ENCODE data around the gene PHYKPL. TPM values are rescaled to one million over a fixed set of nuclear protein-coding genes. Genes with fewer than 3 reads are reported as not detected.
"Not testable (repeated sequence)": the region's sequence is repeated elsewhere in the genome, so short reads cannot be mapped to it uniquely, and the experiment has no call there.

Gene PHYKPL
- total RNA-seq, 2 experiments from 2014 or later = 65.5 to 68.2 TPM

GRCh38 chr5:178267876-178268275, 35.3 kb upstream of the PHYKPL start:
- ChIA-PET POLR2A (no interaction called here), CTCF (interaction anchor here (0.6 kb wide), 1 partner anchor 37 kb away, joined by 3 read pairs; no protein-coding TSS in a partner anchor)

- ChIA-PET POLR2A (no interaction called here), CTCF (no interaction called here)
These were observed 34.6 kb upstream of the PHYKPL start for GRCh38 chr5:178267245-178267644.

DNA sequence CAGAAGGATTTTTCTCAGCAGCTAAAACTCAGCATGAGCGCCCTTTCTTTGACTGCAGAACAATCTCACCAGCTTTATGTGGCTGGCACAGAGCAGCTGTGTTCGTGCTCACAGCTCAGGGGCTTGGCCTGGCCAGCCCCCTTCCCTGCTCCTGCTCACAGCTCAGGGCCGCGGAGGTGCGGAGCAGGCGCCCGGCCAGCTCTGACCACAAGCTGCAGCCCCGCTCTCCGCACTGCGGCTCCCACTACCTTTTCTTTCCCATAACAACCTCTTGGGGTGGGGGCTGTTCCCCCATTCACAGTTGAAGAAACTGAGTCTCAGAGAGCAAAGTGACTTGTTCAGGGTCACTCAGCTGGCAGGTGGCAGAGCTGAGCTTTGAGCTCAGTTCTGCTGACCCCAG, 34.0 kb upstream of the PHYKPL start:
- CTCF ChIA-PET = no interaction called here

DNA sequence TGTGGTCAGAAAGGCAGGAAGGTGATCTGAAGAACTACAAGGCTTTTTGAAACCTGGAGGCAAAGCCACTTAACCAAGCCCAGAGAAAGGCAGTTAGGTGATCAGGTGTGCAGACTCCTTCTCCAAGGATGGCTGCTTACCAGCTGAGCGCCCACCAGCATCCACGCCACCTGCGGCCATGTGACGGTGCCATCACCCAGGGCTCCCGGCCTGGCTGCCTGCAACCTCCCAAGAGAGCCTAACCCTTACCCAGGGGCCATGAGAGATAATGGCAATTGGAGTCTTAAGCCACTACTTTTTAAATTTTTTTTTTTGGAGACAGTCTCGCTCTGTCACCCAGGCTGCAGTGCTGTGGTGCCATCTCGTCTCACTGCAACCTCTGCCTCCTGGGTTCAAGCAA, 33.1 kb upstream of the PHYKPL start:
- POLR2A ChIA-PET = no interaction called here
- CTCF ChIA-PET = no interaction called here

More for the DNA sequence above, 34.0 kb upstream of the PHYKPL start:
- POLR2A ChIA-PET = no interaction called here

GRCh38 chr5:178264044-178264443, 31.4 kb upstream of the PHYKPL start:
- ChIA-PET POLR2A (no interaction called here), CTCF (no interaction called here)

GRCh38 chr5:178261666-178262600, 29.3 kb upstream of the PHYKPL start:
- ChIA-PET POLR2A (no interaction called here), CTCF (no interaction called here)

DNA sequence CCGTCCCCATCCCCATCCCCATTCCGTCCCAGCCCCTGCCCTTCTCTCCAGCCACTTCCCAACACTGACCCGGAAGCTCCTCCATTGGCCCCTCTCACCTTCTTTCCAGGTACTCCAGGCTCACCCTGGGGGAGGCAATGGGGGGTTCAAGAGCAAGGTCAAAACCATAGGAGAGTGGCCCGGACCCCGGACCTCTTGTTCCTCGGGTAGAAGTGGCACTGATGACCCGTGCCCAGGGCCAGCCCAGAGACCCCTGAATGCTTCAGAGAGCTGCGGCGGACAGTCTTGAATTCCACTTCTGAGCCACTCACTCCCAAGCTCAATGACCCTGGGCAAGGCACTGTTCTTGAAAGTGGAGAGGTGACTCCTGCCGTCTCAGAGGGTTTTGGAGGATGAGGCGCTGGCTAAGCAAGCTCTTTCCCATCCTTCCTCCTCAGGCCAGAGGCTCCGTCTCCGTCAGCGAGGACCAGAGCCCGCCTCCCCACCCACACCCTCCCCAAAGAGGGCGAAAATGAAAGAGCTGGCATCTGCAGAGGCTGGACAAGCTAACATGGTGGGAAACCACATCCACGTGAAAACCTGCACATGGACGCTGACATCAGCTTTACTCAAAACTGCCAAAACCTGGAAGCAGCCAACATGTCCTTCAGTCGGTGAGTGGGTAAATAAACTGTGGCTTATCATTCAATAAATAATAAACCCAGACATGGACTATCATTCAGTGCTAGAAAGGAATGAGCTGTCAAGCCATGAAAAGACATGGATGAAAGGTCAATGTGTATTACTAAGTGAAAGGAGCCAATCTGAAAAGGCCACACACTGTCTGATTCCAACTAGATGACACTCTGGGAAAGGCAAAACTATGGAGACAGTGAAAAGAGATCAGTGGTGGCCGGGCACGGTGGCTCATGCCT, 27.3 kb upstream of the PHYKPL start:
- ChIA-PET POLR2A (no interaction called here), CTCF (interaction anchor here (0.5 to 1.0 kb wide), 2 partner anchors 20 to 167 kb away, joined by 3 read pairs; no protein-coding TSS in a partner anchor)

DNA sequence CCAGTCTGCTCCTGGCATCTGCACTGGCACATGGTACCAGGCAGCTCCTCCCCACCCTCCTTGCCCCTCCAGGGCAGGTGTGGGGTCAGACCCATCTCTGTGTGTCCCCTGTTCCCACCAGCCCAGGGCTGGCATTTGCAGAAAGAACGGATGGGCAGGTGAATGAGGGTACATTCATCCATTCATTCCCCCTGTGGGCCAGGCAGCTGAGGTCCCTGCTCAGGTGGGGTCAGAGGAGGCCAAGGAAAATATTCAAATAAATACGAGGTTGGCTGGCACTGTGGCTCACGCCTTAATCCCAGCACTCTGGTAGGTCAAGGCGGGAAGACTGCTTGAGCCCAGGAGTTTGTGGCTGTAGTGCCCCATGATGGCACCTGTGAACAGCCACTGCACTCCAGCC, 25.0 kb upstream of the PHYKPL start:
- ChIA-PET CTCF (interaction anchor here (0.6 kb wide), 1 partner anchor 59 kb away, joined by 3 read pairs; no protein-coding TSS in a partner anchor), POLR2A (no interaction called here)

DNA sequence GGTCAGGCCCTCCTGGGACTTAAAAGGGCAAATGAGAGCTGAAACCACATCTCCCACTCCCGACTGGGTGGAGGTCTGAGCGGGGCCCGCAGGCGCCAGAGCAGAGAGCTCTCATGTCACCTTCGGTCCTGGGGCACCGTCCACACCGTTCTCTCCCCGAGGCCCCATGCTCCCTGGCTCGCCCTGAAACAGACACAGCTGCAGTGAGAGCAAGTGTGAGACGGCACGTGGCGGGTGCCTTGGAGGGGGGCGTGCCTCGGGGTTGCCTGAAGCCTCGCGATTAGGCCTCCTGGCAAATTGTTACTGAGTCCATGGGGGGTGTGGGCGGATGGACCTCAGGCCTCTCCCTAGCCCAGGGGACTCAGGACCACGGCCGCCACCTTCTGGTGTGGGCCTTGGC, 24.1 kb upstream of the PHYKPL start:
- ChIA-PET CTCF (no interaction called here), POLR2A (no interaction called here)

- CTCF ChIA-PET, POLR2A ChIA-PET: not testable (repeated sequence)
These were observed 21.0 kb upstream of the PHYKPL start for GRCh38 chr5:178253632-178254031.

DNA sequence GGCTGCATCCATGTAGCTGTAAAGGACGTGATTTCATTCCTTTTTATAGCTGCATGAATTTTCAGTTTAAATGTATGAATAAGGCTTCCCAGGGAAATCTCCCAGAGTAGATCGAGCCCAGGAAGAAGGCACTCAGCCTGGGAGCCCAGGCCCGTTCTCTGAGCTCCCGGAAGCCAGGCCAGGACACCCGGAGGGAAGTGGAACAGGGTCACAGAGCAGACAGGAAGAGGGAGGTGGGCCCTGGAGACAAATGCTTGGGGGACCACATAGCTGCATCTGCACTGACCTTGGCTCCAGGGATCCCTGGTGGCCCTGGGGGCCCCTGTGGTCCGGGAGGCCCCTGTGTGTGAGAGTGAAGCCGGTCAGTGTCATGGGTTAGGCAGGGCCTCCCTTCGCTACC, 19.7 kb upstream of the PHYKPL start:
- ChIA-PET POLR2A (no interaction called here), CTCF (interaction anchor here (0.8 to 1.2 kb wide), 3 partner anchors 11 to 26 kb away, joined by 3 read pairs; no protein-coding TSS in a partner anchor)

DNA sequence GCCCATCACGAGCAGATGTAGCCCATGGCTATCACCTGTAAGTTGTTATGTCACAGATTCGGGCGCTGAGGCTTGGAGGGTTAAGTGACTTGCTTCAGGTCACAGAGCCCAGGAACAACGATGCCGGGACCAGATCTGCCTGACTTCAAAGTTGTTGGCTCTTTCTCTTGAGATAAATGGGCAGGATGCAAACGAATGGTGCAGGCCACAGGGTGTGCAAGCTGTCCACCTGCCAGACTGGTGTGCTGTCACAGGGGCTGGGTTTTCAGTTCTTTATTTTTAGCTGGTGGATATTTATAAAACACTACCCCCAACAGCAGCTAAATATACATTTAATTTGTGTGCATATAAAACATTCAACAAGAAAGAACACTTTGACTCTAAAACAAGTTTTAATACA, 17.7 kb upstream of the PHYKPL start:
- POLR2A ChIA-PET = no interaction called here
- CTCF ChIA-PET = interaction anchor here (0.6 to 0.7 kb wide), 2 partner anchors 92 to 98 kb away, joined by 3 read pairs; no protein-coding TSS in a partner anchor

- POLR2A ChIA-PET = interaction anchor here (0.7 to 1.4 kb wide), 2 partner anchors 10 to 18 kb away, joined by 3 to 4 read pairs; no protein-coding TSS in a partner anchor
- CTCF ChIA-PET = interaction anchor here (0.9 kb wide), 1 partner anchor 15 kb away, joined by 3 read pairs; no protein-coding TSS in a partner anchor
These were observed 16.8 kb upstream of the PHYKPL start for GRCh38 chr5:178249191-178249989.

DNA sequence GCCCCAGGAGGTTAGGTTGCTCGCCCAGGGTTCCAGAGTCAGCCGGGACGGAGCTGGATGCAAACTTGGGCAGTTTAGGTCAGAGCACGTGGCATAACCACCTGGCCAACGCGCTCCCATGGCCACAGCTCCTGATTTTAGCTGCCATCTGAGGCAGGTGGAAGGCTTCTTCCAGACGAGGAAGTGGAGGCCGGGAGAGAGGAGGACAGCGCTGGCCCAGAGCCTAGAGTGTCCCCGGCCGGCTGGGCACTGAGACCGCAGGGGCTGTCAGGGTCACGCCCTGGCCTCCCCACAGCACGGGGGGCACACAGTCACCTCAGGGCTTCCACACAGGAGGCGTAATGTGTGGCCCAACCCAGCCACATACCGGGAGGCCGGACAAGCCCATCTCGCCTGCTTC, 16.1 kb upstream of the PHYKPL start:
- ChIA-PET POLR2A (interaction anchor here (0.7 to 1.4 kb wide), 2 partner anchors 9 to 23 kb away, joined by 4 to 6 read pairs; no protein-coding TSS in a partner anchor), CTCF (interaction anchor here (0.9 kb wide), 1 partner anchor 14 kb away, joined by 3 read pairs; no protein-coding TSS in a partner anchor)

GRCh38 chr5:178247481-178248456, 15.2 kb upstream of the PHYKPL start:
- CTCF ChIA-PET = interaction anchor here (0.8 to 1.0 kb wide), 2 partner anchors 13 to 30 kb away, joined by 3 read pairs; no protein-coding TSS in a partner anchor
- POLR2A ChIA-PET = interaction anchor here (0.7 to 1.4 kb wide), 3 partner anchors 8 to 22 kb away, joined by 3 to 6 read pairs (median 4); no protein-coding TSS in a partner anchor

GRCh38 chr5:178246624-178247279, 14.2 kb upstream of the PHYKPL start:
- ChIA-PET CTCF (interaction anchor here (0.6 to 1.6 kb wide), 2 partner anchors 12 to 654 kb away, joined by 4 read pairs; no protein-coding TSS in a partner anchor), POLR2A (no interaction called here)

- POLR2A ChIA-PET = no interaction called here
- CTCF ChIA-PET = interaction anchor here (1.6 kb wide), 1 partner anchor 10 kb away, joined by 4 read pairs; no protein-coding TSS in a partner anchor
These were observed 12.8 kb upstream of the PHYKPL start for GRCh38 chr5:178245389-178245788.

Measured in activated CD8-positive, alpha-beta memory T cell treated with anti-CD3 and anti-CD28 coated beads for 36 hours (primary cell).